ENCODE data around the gene HGFAC.

DNA sequence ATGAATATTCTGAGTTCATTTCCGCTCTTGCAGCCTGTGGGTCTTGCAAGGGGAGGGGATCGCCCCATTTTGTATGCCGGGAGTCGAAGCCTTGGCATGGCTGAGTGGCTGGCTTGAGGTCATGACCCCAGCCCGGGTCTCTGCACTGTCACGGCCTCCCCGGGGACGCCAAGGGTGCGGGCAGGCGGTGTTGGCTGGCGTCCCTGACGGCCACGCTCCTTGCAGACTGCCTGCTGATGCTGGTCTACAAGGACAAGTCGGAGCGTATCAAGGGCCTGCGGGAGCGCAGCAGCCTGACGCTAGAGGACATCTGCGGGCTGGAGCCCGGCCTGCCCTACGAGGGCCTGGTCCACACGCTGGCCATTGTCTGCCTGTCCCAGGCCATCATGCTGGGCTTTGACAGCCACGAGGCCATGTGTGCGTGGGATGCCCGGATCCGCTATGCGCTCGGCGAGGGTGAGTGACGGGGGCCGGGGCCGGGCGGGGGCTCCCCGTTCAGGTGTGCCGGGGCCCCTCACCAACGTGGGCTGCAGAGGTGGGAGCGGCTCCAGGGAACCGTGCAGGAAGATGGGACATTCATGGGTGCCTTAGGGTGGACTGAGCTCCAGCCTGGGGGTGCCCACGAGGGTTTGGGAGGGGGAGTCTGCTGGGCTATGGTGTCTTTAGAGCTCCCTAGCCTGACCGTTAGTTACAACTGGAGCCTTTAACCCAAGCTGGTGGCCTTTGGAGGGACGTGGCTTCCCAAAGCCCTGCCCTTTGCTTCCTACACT, 31.6 kb downstream of the HGFAC start:
- TF ChIP-seq EP300 (IDR thresholded peaks at IDR 0.05; ENCODE audit: borderline replicate concordance) (no peak), CEBPB (IDR thresholded peaks at IDR 0.05) (no peak), TEAD4 (IDR thresholded peaks at IDR 0.05) (no peak), RAD21 (IDR thresholded peaks at IDR 0.05; ENCODE audit: low read depth) (no peak), FOXM1 (IDR thresholded peaks at IDR 0.05; ENCODE audit: borderline replicate concordance, low read depth) (no peak), TCF12 (IDR thresholded peaks at IDR 0.05; ENCODE audit: low read depth) (no peak), YY1 (IDR thresholded peaks at IDR 0.05; ENCODE audit: low read depth) (no peak), TAF1 (IDR thresholded peaks at IDR 0.05; ENCODE audit: low read depth) (no peak), NFIC (IDR thresholded peaks at IDR 0.05) (no peak), CREB1 (IDR thresholded peaks at IDR 0.05; ENCODE audit: low read depth) (no peak), EGR1 (IDR thresholded peaks at IDR 0.05) (no peak)
- TF ChIP-seq, protein P1, sequence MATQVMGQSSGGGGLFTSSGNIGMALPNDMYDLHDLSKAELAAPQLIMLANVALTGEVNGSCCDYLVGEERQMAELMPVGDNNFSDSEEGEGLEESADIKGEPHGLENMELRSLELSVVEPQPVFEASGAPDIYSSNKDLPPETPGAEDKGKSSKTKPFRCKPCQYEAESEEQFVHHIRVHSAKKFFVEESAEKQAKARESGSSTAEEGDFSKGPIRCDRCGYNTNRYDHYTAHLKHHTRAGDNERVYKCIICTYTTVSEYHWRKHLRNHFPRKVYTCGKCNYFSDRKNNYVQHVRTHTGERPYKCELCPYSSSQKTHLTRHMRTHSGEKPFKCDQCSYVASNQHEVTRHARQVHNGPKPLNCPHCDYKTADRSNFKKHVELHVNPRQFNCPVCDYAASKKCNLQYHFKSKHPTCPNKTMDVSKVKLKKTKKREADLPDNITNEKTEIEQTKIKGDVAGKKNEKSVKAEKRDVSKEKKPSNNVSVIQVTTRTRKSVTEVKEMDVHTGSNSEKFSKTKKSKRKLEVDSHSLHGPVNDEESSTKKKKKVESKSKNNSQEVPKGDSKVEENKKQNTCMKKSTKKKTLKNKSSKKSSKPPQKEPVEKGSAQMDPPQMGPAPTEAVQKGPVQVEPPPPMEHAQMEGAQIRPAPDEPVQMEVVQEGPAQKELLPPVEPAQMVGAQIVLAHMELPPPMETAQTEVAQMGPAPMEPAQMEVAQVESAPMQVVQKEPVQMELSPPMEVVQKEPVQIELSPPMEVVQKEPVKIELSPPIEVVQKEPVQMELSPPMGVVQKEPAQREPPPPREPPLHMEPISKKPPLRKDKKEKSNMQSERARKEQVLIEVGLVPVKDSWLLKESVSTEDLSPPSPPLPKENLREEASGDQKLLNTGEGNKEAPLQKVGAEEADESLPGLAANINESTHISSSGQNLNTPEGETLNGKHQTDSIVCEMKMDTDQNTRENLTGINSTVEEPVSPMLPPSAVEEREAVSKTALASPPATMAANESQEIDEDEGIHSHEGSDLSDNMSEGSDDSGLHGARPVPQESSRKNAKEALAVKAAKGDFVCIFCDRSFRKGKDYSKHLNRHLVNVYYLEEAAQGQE (IDR thresholded peaks at IDR 0.05; ENCODE audit: low read depth) = no peak
- TF ChIP-seq, protein P2, sequence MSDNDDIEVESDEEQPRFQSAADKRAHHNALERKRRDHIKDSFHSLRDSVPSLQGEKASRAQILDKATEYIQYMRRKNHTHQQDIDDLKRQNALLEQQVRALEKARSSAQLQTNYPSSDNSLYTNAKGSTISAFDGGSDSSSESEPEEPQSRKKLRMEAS (IDR thresholded peaks at IDR 0.05) = no peak
- TF ChIP-seq, protein P3, sequence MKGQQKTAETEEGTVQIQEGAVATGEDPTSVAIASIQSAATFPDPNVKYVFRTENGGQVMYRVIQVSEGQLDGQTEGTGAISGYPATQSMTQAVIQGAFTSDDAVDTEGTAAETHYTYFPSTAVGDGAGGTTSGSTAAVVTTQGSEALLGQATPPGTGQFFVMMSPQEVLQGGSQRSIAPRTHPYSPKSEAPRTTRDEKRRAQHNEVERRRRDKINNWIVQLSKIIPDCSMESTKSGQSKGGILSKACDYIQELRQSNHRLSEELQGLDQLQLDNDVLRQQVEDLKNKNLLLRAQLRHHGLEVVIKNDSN (IDR thresholded peaks at IDR 0.05) = no peak
